ENCODE results near the gene RTBDN. TPM values are rescaled to one million over a fixed set of nuclear protein-coding genes. Genes with fewer than 3 reads are reported as not detected.
A peak's percentile ranks its signal among the peaks of the same experiment; 100 is the strongest.

Gene RTBDN
- total RNA-seq, 1 donor from 2014 or later, result not detected

- no peak for DNase-seq (ENCODE audit: low spot score in 2 of 2)
- peaks cover 0 to 3% of the 10 kb centered on the region in 2 donors for H3K4me1 ChIP-seq
- intact Hi-C loops (cut with DNase I), result no loop called here
- no peaks in the 10 kb centered on the region for H3K9me3 ChIP-seq
- H3K4me3 ChIP-seq, result peak overlapping the region; percentile 40 to 53
- H3K27me3 ChIP-seq, result no peaks in the 10 kb centered on the region
- H3K36me3 ChIP-seq, result no peaks in the 10 kb centered on the region
- no peak overlapping the region for H3K27ac ChIP-seq
- TF ChIP-seq CTCF (IDR thresholded peaks at IDR 0.05), result no peak
Observed at GRCh38 chr19:12867120-12868099, 33.0 kb upstream of the RTBDN start.

GRCh38 chr19:12866416-12867119, 32.2 kb upstream of the RTBDN start:
- TF ChIP-seq CTCF (IDR thresholded peaks at IDR 0.05), result no peak
- Histone ChIP-seq H3K4me1 (peaks cover 0 to 3% of the 10 kb centered on the region in 2 donors), H3K27me3 (no peaks in the 10 kb centered on the region), H3K36me3 (no peaks in the 10 kb centered on the region), H3K27ac (no peak overlapping the region), H3K9me3 (no peaks in the 10 kb centered on the region), H3K4me3 (no peak overlapping the region)
- intact Hi-C loops (cut with DNase I), result no loop called here
- no peak for DNase-seq (ENCODE audit: low spot score in 2 of 2)

- Histone ChIP-seq H3K9me3 (no peaks in the 10 kb centered on the region), H3K27me3 (no peaks in the 10 kb centered on the region), H3K4me3 (no peak overlapping the region), H3K27ac (no peak overlapping the region), H3K36me3 (no peaks in the 10 kb centered on the region), H3K4me1 (peaks cover 0 to 3% of the 10 kb centered on the region in 2 donors)
- DNase-seq (ENCODE audit: low spot score in 2 of 2), result no peak
- no peak for TF ChIP-seq CTCF (IDR thresholded peaks at IDR 0.05)
- intact Hi-C loops (cut with DNase I), result no loop called here
Observed at GRCh38 chr19:12865746-12866415, 31.5 kb upstream of the RTBDN start.

GRCh38 chr19:12864721-12865715, 30.6 kb upstream of the RTBDN start:
- Histone ChIP-seq H3K27me3 (no peaks in the 10 kb centered on the region), H3K36me3 (no peaks in the 10 kb centered on the region), H3K9me3 (no peaks in the 10 kb centered on the region), H3K4me1 (peaks cover 0 to 3% of the 10 kb centered on the region in 2 donors), H3K4me3 (no peak overlapping the region), H3K27ac (no peak overlapping the region)
- intact Hi-C loops (cut with DNase I), result no loop called here
- DNase-seq (ENCODE audit: low spot score in 2 of 2), result no peak
- no peak for TF ChIP-seq CTCF (IDR thresholded peaks at IDR 0.05)

All from ascending aorta (tissue), 2 donors.